WTC11 (cell line): Measurements from ENCODE around the gene ANP32D.

ENCODE experiments used
- ATF1 ChIP-seq: sonication (generic); formaldehyde crosslinking; IDR thresholded peaks from 2 replicates; pipeline ENCODE4 v1.8.1; 2023; ENCODE audit warnings: mild to moderate bottlenecking, moderate library complexity, missing genetic modification reagents
- FOXK1 ChIP-seq: sonication (generic); formaldehyde crosslinking; IDR thresholded peaks from 2 replicates; pipeline ENCODE4 v1.8.0; 2022; ENCODE audit warnings: mild to moderate bottlenecking, moderate library complexity, missing genetic modification reagents
- JUN ChIP-seq: sonication (generic); formaldehyde crosslinking; IDR thresholded peaks from 2 replicates; pipeline ENCODE4 v1.8.0; 2023; ENCODE audit warnings: mild to moderate bottlenecking, missing genetic modification reagents
- NFE2L1 ChIP-seq: sonication (generic); formaldehyde crosslinking; IDR thresholded peaks from 2 replicates; pipeline ENCODE4 v1.8.1; 2023; ENCODE audit warnings: missing genetic modification reagents
- NFYB ChIP-seq: sonication (generic); formaldehyde crosslinking; conservative IDR thresholded peaks from 2 replicates; pipeline ENCODE4 v1.8.0; 2022; ENCODE audit warnings: low read depth, missing genetic modification reagents
- NR1H2 ChIP-seq: sonication (generic); formaldehyde crosslinking; IDR thresholded peaks from 2 replicates; pipeline ENCODE4 v1.9.0; 2021; ENCODE audit warnings: mild to moderate bottlenecking, moderate library complexity, missing genetic modification reagents
- TEAD1 ChIP-seq: sonication (generic); formaldehyde crosslinking; IDR thresholded peaks from 2 replicates; pipeline ENCODE4 v1.8.0; 2022; ENCODE audit warnings: mild to moderate bottlenecking, missing genetic modification reagents
- ZNF232 ChIP-seq: sonication (generic); formaldehyde crosslinking; IDR thresholded peaks from 2 replicates; pipeline ENCODE4 v1.8.0; 2022; ENCODE audit warnings: mild to moderate bottlenecking, missing genetic modification reagents
- TF ChIP-seq, protein P1 (sequence below): fragments of 200-600 bp; IDR thresholded peaks from 2 replicates; pipeline ENCODE4 v1.8.0; 2022; ENCODE audit warnings: antibody characterized with exemption
- TF ChIP-seq, protein P2 (sequence below): sonication (generic); formaldehyde crosslinking; IDR thresholded peaks from 2 replicates; pipeline ENCODE4 v1.8.0; 2022; ENCODE audit warnings: missing genetic modification reagents
- TF ChIP-seq, protein P3 (sequence below): sonication (generic); formaldehyde crosslinking; IDR thresholded peaks from 2 replicates; pipeline ENCODE4 v1.8.1; 2023; ENCODE audit warnings: mild to moderate bottlenecking, missing genetic modification reagents, moderate library complexity
- TF ChIP-seq, protein P4 (sequence below): fragments of 250-450 bp; sonication (Bioruptor Pico); IDR thresholded peaks from 2 replicates; pipeline ENCODE4 v1.9.0; 2021; ENCODE audit warnings: moderate library complexity, mild to moderate bottlenecking, inconsistent platforms, borderline replicate concordance

DNA sequence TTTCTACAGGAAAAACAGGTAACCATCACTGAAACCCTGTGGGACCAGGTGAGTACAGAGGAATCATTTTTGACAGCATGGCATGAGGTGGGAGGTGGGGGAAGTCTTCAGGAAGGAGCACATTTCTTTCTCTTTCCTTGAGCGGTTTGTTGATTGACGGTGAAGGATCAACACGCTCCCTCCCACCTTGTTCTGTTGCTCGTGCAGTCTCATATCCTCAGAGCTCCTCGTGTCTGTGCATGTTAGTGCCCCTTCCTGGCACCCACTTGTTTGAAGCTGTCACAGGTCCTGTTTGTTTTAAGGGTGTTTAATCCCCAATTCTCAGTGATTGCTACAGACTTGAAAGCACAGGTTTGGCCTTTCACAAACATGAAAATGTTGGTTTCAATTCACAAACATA lies 14.3 kb downstream of the ANP32D start:
- TF ChIP-seq, protein P1, sequence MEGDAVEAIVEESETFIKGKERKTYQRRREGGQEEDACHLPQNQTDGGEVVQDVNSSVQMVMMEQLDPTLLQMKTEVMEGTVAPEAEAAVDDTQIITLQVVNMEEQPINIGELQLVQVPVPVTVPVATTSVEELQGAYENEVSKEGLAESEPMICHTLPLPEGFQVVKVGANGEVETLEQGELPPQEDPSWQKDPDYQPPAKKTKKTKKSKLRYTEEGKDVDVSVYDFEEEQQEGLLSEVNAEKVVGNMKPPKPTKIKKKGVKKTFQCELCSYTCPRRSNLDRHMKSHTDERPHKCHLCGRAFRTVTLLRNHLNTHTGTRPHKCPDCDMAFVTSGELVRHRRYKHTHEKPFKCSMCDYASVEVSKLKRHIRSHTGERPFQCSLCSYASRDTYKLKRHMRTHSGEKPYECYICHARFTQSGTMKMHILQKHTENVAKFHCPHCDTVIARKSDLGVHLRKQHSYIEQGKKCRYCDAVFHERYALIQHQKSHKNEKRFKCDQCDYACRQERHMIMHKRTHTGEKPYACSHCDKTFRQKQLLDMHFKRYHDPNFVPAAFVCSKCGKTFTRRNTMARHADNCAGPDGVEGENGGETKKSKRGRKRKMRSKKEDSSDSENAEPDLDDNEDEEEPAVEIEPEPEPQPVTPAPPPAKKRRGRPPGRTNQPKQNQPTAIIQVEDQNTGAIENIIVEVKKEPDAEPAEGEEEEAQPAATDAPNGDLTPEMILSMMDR, result no peak
- TF ChIP-seq ZNF232 (CRISPR knock-in tag) (no peak), ATF1 (no peak), JUN (CRISPR knock-in tag) (no peak), NR1H2 (CRISPR knock-in tag) (no peak), NFYB (CRISPR knock-in tag) (no peak), NFE2L1 (CRISPR knock-in tag) (no peak), FOXK1 (no peak), TEAD1 (CRISPR knock-in tag) (no peak)
- TF ChIP-seq, protein P2, sequence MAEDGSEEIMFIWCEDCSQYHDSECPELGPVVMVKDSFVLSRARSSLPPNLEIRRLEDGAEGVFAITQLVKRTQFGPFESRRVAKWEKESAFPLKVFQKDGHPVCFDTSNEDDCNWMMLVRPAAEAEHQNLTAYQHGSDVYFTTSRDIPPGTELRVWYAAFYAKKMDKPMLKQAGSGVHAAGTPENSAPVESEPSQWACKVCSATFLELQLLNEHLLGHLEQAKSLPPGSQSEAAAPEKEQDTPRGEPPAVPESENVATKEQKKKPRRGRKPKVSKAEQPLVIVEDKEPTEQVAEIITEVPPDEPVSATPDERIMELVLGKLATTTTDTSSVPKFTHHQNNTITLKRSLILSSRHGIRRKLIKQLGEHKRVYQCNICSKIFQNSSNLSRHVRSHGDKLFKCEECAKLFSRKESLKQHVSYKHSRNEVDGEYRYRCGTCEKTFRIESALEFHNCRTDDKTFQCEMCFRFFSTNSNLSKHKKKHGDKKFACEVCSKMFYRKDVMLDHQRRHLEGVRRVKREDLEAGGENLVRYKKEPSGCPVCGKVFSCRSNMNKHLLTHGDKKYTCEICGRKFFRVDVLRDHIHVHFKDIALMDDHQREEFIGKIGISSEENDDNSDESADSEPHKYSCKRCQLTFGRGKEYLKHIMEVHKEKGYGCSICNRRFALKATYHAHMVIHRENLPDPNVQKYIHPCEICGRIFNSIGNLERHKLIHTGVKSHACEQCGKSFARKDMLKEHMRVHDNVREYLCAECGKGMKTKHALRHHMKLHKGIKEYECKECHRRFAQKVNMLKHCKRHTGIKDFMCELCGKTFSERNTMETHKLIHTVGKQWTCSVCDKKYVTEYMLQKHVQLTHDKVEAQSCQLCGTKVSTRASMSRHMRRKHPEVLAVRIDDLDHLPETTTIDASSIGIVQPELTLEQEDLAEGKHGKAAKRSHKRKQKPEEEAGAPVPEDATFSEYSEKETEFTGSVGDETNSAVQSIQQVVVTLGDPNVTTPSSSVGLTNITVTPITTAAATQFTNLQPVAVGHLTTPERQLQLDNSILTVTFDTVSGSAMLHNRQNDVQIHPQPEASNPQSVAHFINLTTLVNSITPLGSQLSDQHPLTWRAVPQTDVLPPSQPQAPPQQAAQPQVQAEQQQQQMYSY (CRISPR knock-in tag), result no peak
- TF ChIP-seq, protein P3, sequence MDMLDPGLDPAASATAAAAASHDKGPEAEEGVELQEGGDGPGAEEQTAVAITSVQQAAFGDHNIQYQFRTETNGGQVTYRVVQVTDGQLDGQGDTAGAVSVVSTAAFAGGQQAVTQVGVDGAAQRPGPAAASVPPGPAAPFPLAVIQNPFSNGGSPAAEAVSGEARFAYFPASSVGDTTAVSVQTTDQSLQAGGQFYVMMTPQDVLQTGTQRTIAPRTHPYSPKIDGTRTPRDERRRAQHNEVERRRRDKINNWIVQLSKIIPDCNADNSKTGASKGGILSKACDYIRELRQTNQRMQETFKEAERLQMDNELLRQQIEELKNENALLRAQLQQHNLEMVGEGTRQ (CRISPR knock-in tag), result no peak
- TF ChIP-seq, protein P4, sequence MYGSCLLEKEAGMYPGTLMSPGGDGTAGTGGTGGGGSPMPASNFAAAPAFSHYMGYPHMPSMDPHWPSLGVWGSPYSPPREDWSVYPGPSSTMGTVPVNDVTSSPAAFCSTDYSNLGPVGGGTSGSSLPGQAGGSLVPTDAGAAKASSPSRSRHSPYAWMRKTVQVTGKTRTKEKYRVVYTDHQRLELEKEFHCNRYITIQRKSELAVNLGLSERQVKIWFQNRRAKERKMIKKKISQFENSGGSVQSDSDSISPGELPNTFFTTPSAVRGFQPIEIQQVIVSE (CRISPR knock-in tag), result no peak
